Upper lobe of right lung (tissue), 1 donor: ENCODE results near the gene SERPINB3. TPM values are rescaled to one million over a fixed set of nuclear protein-coding genes. Genes with fewer than 3 reads are reported as not detected.
"Not testable (repeated sequence)": the region's sequence is repeated elsewhere in the genome, so short reads cannot be mapped to it uniquely, and the experiment has no call there.

Source experiments
- ATAC-seq: fragments of 200-7000 bp; cut with Tn5 transposase; one replicate; pipeline ENCODE4 v1.9.1; 2020; ENCODE audit warnings: mild to moderate bottlenecking, moderate library complexity
- DNase-seq: peaks from one replicate; pipeline ENCODE4 v3.0.0-alpha.2; 2020
- H3K27ac ChIP-seq: fragments of 200-600 bp; one replicate; pipeline ENCODE4 v1.8.0; 2022
- H3K27me3 ChIP-seq: fragments of 200-600 bp; one replicate; pipeline ENCODE4 v1.8.0; 2022; ENCODE audit warnings: mild to moderate bottlenecking
- H3K36me3 ChIP-seq: fragments of 200-600 bp; one replicate; pipeline ENCODE4 v1.8.0; 2022
- H3K4me1 ChIP-seq: fragments of 200-600 bp; one replicate; pipeline ENCODE4 v1.8.0; 2022
- H3K4me3 ChIP-seq: fragments of 200-600 bp; one replicate; pipeline ENCODE4 v1.8.0; 2022; ENCODE audit warnings: mild to moderate bottlenecking
- H3K9me3 ChIP-seq: fragments of 200-600 bp; one replicate; pipeline ENCODE4 v1.8.0; 2022
- CTCF ChIP-seq: fragments of 200-600 bp; IDR thresholded peaks from one replicate; pipeline ENCODE4 v1.8.0; 2022; ENCODE audit warnings: antibody characterized with exemption
- intact Hi-C: fragments of 100-400 bp; cut with DNase I; formaldehyde crosslinking; loops from one replicate; pipeline ENCODE4 v1.11.0; 2022
- long read RNA-seq: library from polyadenylated mRNA; unstranded; transcript quantifications from one replicate; pipeline ENCODE4 v2.0.0, GENCODE V29; 2021
- total RNA-seq: library from RNA; stranded (reverse); fragmentation: NEBNext Ultra II Directional; extraction: Animal tissue kit (Norgen Biotek cat#: 25700); gene quantifications from one replicate; pipeline ENCODE4 v1.2.1, GENCODE V29; 2021
- donor health status: DM: no; HTN: yes; CAD: no; lungs with severe emphysema.

Gene SERPINB3
- total RNA-seq, result not detected
- long read RNA-seq, result 0 reads

GRCh38 chr18:63661750-63662149 is at the start of gene SERPINB3:
SERPINB3 (minus strand) TSS chr18:63661893; CDS start chr18:63661216, 677 bp downstream.
- H3K27me3 ChIP-seq, ATAC-seq, H3K27ac ChIP-seq, H3K36me3 ChIP-seq, H3K9me3 ChIP-seq, DNase-seq, intact Hi-C loops, H3K4me3 ChIP-seq, H3K4me1 ChIP-seq: not testable (repeated sequence)

GRCh38 chr18:63708650-63709049 is 47.0 kb upstream of the SERPINB3 start:
- no peak overlapping the region for H3K27ac ChIP-seq
- intact Hi-C loops, result no loop called here
- DNase-seq (no peak), ATAC-seq (no peak)
- no peak for TF ChIP-seq CTCF
- H3K4me1 ChIP-seq, result no peaks in the 10 kb centered on the region
- no peaks in the 10 kb centered on the region for H3K36me3 ChIP-seq
- H3K27me3 ChIP-seq, result no peaks in the 10 kb centered on the region
- no peak overlapping the region for H3K4me3 ChIP-seq
- no peaks in the 10 kb centered on the region for H3K9me3 ChIP-seq

GRCh38 chr18:63707816-63708215 is 46.1 kb upstream of the SERPINB3 start:
- no peak for DNase-seq
- ATAC-seq, result no peak
- H3K9me3 ChIP-seq, result no peaks in the 10 kb centered on the region
- no peaks in the 10 kb centered on the region for H3K4me1 ChIP-seq
- no peaks in the 10 kb centered on the region for H3K27me3 ChIP-seq
- no peaks in the 10 kb centered on the region for H3K36me3 ChIP-seq
- intact Hi-C loops, result no loop called here
- no peak overlapping the region for H3K4me3 ChIP-seq
- H3K27ac ChIP-seq, result no peak overlapping the region
- TF ChIP-seq CTCF, result no peak

GRCh38 chr18:63705401-63705800 is 43.7 kb upstream of the SERPINB3 start:
- no peaks in the 10 kb centered on the region for H3K9me3 ChIP-seq
- ATAC-seq (no peak), DNase-seq (no peak)
- no peaks in the 10 kb centered on the region for H3K4me1 ChIP-seq
- no peak for TF ChIP-seq CTCF
- H3K27ac ChIP-seq, result no peak overlapping the region
- intact Hi-C loops, result no loop called here
- no peak overlapping the region for H3K4me3 ChIP-seq
- no peaks in the 10 kb centered on the region for H3K36me3 ChIP-seq
- H3K27me3 ChIP-seq, result no peaks in the 10 kb centered on the region

- Histone ChIP-seq H3K4me1 (no peaks in the 10 kb centered on the region), H3K27me3 (no peaks in the 10 kb centered on the region), H3K36me3 (no peaks in the 10 kb centered on the region), H3K4me3 (no peak within 1 kb of the TSS), H3K27ac (no peak within 1 kb of the TSS), H3K9me3 (no peaks in the 10 kb centered on the region)
- DNase-seq (no peak), ATAC-seq (no peak)
- intact Hi-C loops, result no loop called here
- TF ChIP-seq CTCF, result no peak
These were observed 41.0 kb upstream of the SERPINB3 start, which contains the start of gene SERPINB11 for GRCh38 chr18:63702660-63703059. SERPINB11 (plus strand) TSS chr18:63702960; CDS start chr18:63710194, 7,234 bp downstream.

GRCh38 chr18:63701952-63702351 is 40.3 kb upstream of the SERPINB3 start:
- ATAC-seq, result no peak
- H3K4me1 ChIP-seq, result no peaks in the 10 kb centered on the region
- no peaks in the 10 kb centered on the region for H3K36me3 ChIP-seq
- intact Hi-C loops, result no loop called here
- DNase-seq, result no peak
- no peak overlapping the region for H3K27ac ChIP-seq
- no peaks in the 10 kb centered on the region for H3K9me3 ChIP-seq
- no peak overlapping the region for H3K4me3 ChIP-seq
- TF ChIP-seq CTCF, result no peak
- no peaks in the 10 kb centered on the region for H3K27me3 ChIP-seq
